IMR-90 (cell line): ENCODE measurements around the gene JMJD6. TPM values are rescaled to one million over a fixed set of nuclear protein-coding genes. Genes with fewer than 3 reads are reported as not detected.

Experiments used
- ATAC-seq: fragments of 200-7000 bp; cut with Tn5 transposase; 2 replicates; pipeline ENCODE4 v1.9.1; 2020; ENCODE audit warnings: low read depth, mild to moderate bottlenecking, moderate library complexity
- BruUV-seq: library from RNA; stranded (reverse); fragments of 400-500 nt; replicated peaks from 2 replicates; lab custom pipeline; 2021; lab: Mats Ljungman, UMichigan
- CTCF ChIA-PET: fragments of 300-600 bp; formaldehyde crosslinking; extraction: SDS; loops from one replicate; lab custom pipeline; 2021; ENCODE audit warnings: antibody characterized with exemption; lab: Yijun Ruan, JAX
- POLR2A ChIA-PET: fragments of 300-600 bp; sonication (Branson Sonifier 250); formaldehyde crosslinking; loops from one replicate; lab custom pipeline; 2022; ENCODE audit warnings: antibody characterized with exemption; ENCODE audit not compliant: unreplicated experiment; lab: Charles Lee
- DNase-seq: peaks from one replicate; pipeline ENCODE4 v3.0.0; 2013
- H2AFZ ChIP-seq: replicated peaks from 2 replicates; pipeline ENCODE3; 2013; ENCODE audit warnings: low read length, mild to moderate bottlenecking; ENCODE audit not compliant: poor library complexity
- H2AK5ac ChIP-seq: 2 replicates; pipeline ENCODE4 v1.6.1; 2013; ENCODE audit warnings: low read depth, low read length, inconsistent platforms
- H2AK9ac ChIP-seq: replicated peaks from 2 replicates; pipeline ENCODE3; 2013; ENCODE audit warnings: mild to moderate bottlenecking, low read depth, low read length, moderate library complexity; ENCODE audit not compliant: poor library complexity
- H2BK120ac ChIP-seq: 2 replicates; pipeline ENCODE4 v1.6.1; 2013; ENCODE audit warnings: low read depth, low read length, inconsistent platforms
- H2BK15ac ChIP-seq: 3 replicates; pipeline ENCODE4 v1.6.1; 2013; ENCODE audit warnings: low read depth, low read length, inconsistent platforms
- H2BK20ac ChIP-seq: 2 replicates; pipeline ENCODE4 v1.6.1; 2013; ENCODE audit warnings: low read depth, mild to moderate bottlenecking, inconsistent platforms, low read length, moderate library complexity
- H2BK5ac ChIP-seq: 2 replicates; pipeline ENCODE4 v1.6.1; 2013; ENCODE audit warnings: mild to moderate bottlenecking, low read depth, low read length, inconsistent platforms; ENCODE audit not compliant: poor library complexity, severe bottlenecking
- H3K14ac ChIP-seq: replicated peaks from 2 replicates; pipeline ENCODE4 v1.6.1; 2013; ENCODE audit warnings: low read depth, low read length, inconsistent platforms
- H3K18ac ChIP-seq: 2 replicates; pipeline ENCODE4 v1.6.1; 2013; ENCODE audit warnings: low read depth, low read length, control low read depth
- H3K23ac ChIP-seq: 2 replicates; pipeline ENCODE4 v1.6.1; 2013; ENCODE audit warnings: low read depth, low read length, inconsistent platforms
- H3K27ac ChIP-seq: 2 replicates; pipeline ENCODE4 v1.5.1; 2013; ENCODE audit warnings: mild to moderate bottlenecking, control low read depth, low read length; ENCODE audit not compliant: insufficient read depth
- H3K27me3 ChIP-seq: 2 replicates; pipeline ENCODE4 v1.6.1; 2013; ENCODE audit warnings: low read length; ENCODE audit not compliant: control insufficient read depth, insufficient read depth
- H3K36me3 ChIP-seq: 2 replicates; pipeline ENCODE4 v1.6.1; 2013; ENCODE audit warnings: low read length, mixed read lengths; ENCODE audit not compliant: control insufficient read depth, insufficient read depth
- H3K4ac ChIP-seq: 2 replicates; pipeline ENCODE4 v1.6.1; 2013; ENCODE audit warnings: low read depth, low read length, inconsistent platforms
- H3K4me1 ChIP-seq: 2 replicates; pipeline ENCODE4 v1.6.1; 2013; ENCODE audit warnings: low read length, mixed read lengths; ENCODE audit not compliant: control insufficient read depth, insufficient read depth
- H3K4me2 ChIP-seq: 2 replicates; pipeline ENCODE4 v1.6.1; 2013; ENCODE audit warnings: low read depth, mild to moderate bottlenecking, control low read depth, low read length, moderate library complexity
- H3K4me3 ChIP-seq: 2 replicates; pipeline ENCODE4 v1.5.1; 2013; ENCODE audit warnings: low read depth, mild to moderate bottlenecking, control low read depth, low read length, moderate library complexity; ENCODE audit not compliant: insufficient read depth
- H3K56ac ChIP-seq: 2 replicates; pipeline ENCODE4 v1.6.1; 2013; ENCODE audit warnings: low read length, inconsistent platforms; ENCODE audit not compliant: insufficient read depth; ENCODE audit errors: extremely low read depth
- H3K79me1 ChIP-seq, 2 experiments: 2 replicates each; pipeline ENCODE4 v1.6.1; 2013; ENCODE audit warnings: low read length in 2 of 2, inconsistent platforms in 1 of 2, low read depth in 1 of 2
- H3K9ac ChIP-seq: 2 replicates; pipeline ENCODE4 v1.6.1; 2013; ENCODE audit warnings: low read depth, low read length, control low read depth
- H3K9me1 ChIP-seq: 2 replicates; pipeline ENCODE4 v1.6.1; 2013; ENCODE audit warnings: low read length, inconsistent platforms; ENCODE audit not compliant: insufficient read depth
- H3K9me3 ChIP-seq: 2 replicates; pipeline ENCODE4 v1.6.1; 2013; ENCODE audit warnings: low read length; ENCODE audit not compliant: control insufficient read depth, insufficient read depth
- H4K20me1 ChIP-seq: 2 replicates; pipeline ENCODE4 v1.6.1; 2013; ENCODE audit warnings: low read length, inconsistent platforms; ENCODE audit not compliant: insufficient read depth
- H4K5ac ChIP-seq: 2 replicates; pipeline ENCODE4 v1.6.1; 2013; ENCODE audit warnings: mild to moderate bottlenecking, low read depth, low read length, control low read depth
- H4K8ac ChIP-seq, 2 experiments: 2 replicates each; pipeline ENCODE4 v1.6.1; 2013; ENCODE audit warnings: low read depth in 2 of 2, low read length in 2 of 2, control low read depth in 1 of 2, inconsistent platforms in 1 of 2
- H4K91ac ChIP-seq: 2 replicates; pipeline ENCODE4 v1.6.1; 2013; ENCODE audit warnings: low read depth, low read length, inconsistent platforms; ENCODE audit not compliant: insufficient read depth
- BHLHE40 ChIP-seq: fragments of 150-350 bp; IDR thresholded peaks from 2 replicates; pipeline ENCODE4 v1.6.1; 2016; ENCODE audit warnings: mild to moderate bottlenecking, low read depth, low read length
- CEBPB ChIP-seq: IDR thresholded peaks from 2 replicates; pipeline ENCODE4 v1.6.1; 2012; ENCODE audit warnings: low read depth, low read length, improper control_type of control experiment
- CTCF ChIP-seq: conservative IDR thresholded peaks from 2 replicates; pipeline ENCODE4 v1.5.1; 2012; ENCODE audit warnings: mild to moderate bottlenecking, low read depth, low read length, improper control_type of control experiment
- FOS ChIP-seq: fragments of 150-350 bp; IDR thresholded peaks from 2 replicates; pipeline ENCODE4 v1.6.1; 2016; ENCODE audit warnings: low read depth, low read length
- MAFK ChIP-seq: IDR thresholded peaks from 2 replicates; pipeline ENCODE4 v1.6.1; 2012; ENCODE audit warnings: low read depth, low read length, improper control_type of control experiment
- MAZ ChIP-seq: IDR thresholded peaks from 2 replicates; pipeline ENCODE4 v1.6.1; 2012; ENCODE audit warnings: low read depth, mild to moderate bottlenecking, low read length, improper control_type of control experiment, moderate library complexity, borderline replicate concordance
- MXI1 ChIP-seq: IDR thresholded peaks from 2 replicates; pipeline ENCODE4 v1.6.1; 2012; ENCODE audit warnings: low read depth, mild to moderate bottlenecking, low read length, moderate library complexity, borderline replicate concordance
- RAD21 ChIP-seq: IDR thresholded peaks from 2 replicates; pipeline ENCODE4 v1.6.1; 2012; ENCODE audit warnings: low read length, improper control_type of control experiment
- RCOR1 ChIP-seq: IDR thresholded peaks from 2 replicates; pipeline ENCODE4 v1.6.1; 2012; ENCODE audit warnings: mild to moderate bottlenecking, low read length, improper control_type of control experiment; ENCODE audit not compliant: insufficient replicate concordance
- SMC3 ChIP-seq: fragments of 150-350 bp; IDR thresholded peaks from 2 replicates; pipeline ENCODE4 v1.6.1; 2016; ENCODE audit warnings: low read depth, mild to moderate bottlenecking, antibody characterized with exemption, low read length, moderate library complexity
- USF2 ChIP-seq: fragments of 150-350 bp; IDR thresholded peaks from 2 replicates; pipeline ENCODE4 v1.6.1; 2017; ENCODE audit warnings: mild to moderate bottlenecking, antibody characterized with exemption, low read length, low read depth
- WGBS, 2 experiments: methylation state at CpG; one replicate each; pipeline versions ENCODE4 v1.1.5 to v1.1.7; 2013; ENCODE audit warnings: missing lambda C conversion rate in 2 of 2; ENCODE audit not compliant: insufficient read length in 1 of 2; ENCODE audit errors: extremely low coverage in 2 of 2; 5-methylcytosine and 5-hydroxymethylcytosine counted together
- dilution Hi-C: fragments of 300-500 bp; cut with HindIII; formaldehyde crosslinking; loops from one replicate; pipeline ENCODE4 v1.14.3; 2018; ENCODE audit warnings: low sequenced_read_pairs; ENCODE audit not compliant: unreplicated experiment
- in situ Hi-C: fragments of 300-500 bp; cut with MboI; formaldehyde crosslinking; loops from 3 replicates; pipeline ENCODE4 v1.14.3; 2019; ENCODE audit warnings: low sequenced_read_pairs, inconsistent platforms, mixed read lengths
- intact Hi-C: fragments of 100-400 bp; cut with micrococcal nuclease; formaldehyde crosslinking; loops from 2 replicates; pipeline ENCODE4 v1.10.0; 2022
- polyA plus RNA-seq, 3 experiments: library from polyadenylated mRNA; depleted of rRNA; stranded (reverse); fragments of >200 nt; gene quantifications; 2 replicates each; pipeline ENCODE4 v1.2.3, GENCODE V29; 2012; ENCODE audit warnings: low replicate concordance in 1 of 3
- total RNA-seq: library from RNA; depleted of rRNA; stranded (reverse); fragments of >200 nt; gene quantifications from 2 replicates; pipeline ENCODE4 v1.2.3, GENCODE V29; 2012

JMJD6 gene
- total and polyA plus RNA-seq, 2 of the 4 experiments (the other 2 are of a cell fraction), result 24.4 to 33.7 TPM

GRCh38 chr17:76685846-76686245 lies 40.6 kb downstream of the JMJD6 start:
- peaks cover 10 to 84% of the 10 kb centered on the region in 2 experiments; a peak in 3 of 4 replicates for H3K79me1 ChIP-seq
- no peak for ATAC-seq
- ChIA-PET CTCF (no interaction called here), POLR2A (no interaction called here)
- no peak overlapping the region for H3K18ac ChIP-seq
- intact Hi-C loops, result loop anchor here (10.0 kb wide), 1 partner anchor 1919 kb away; no protein-coding TSS in a partner anchor
- H3K9me3 ChIP-seq, result no peaks in the 10 kb centered on the region
- no peak overlapping the region for H2AK9ac ChIP-seq
- no peak overlapping the region for H3K27ac ChIP-seq
- peaks cover 28% of the 10 kb centered on the region for H3K4me1 ChIP-seq
- no peak overlapping the region for H2BK120ac ChIP-seq
- no peak overlapping the region for H4K8ac ChIP-seq
- in situ Hi-C loops, result no loop called here
- H4K91ac ChIP-seq, result no peak overlapping the region
- H3K36me3 ChIP-seq, result peaks cover 46% of the 10 kb centered on the region
- 96% methylated on average over 5 of the region's 8 CpGs; no CpG with 5 or more reads in 1 of the 2 experiments for WGBS, 2 experiments
- H4K20me1 ChIP-seq, result peaks cover 39% of the 10 kb centered on the region
- H2BK20ac ChIP-seq, result no peak overlapping the region
- H2AK5ac ChIP-seq, result no peak overlapping the region
- DNase-seq, result no peak
- no peak overlapping the region for H4K5ac ChIP-seq
- no peak overlapping the region for H3K9ac ChIP-seq
- no peaks in the 10 kb centered on the region for H3K27me3 ChIP-seq
- no peak overlapping the region for H3K14ac ChIP-seq
- H2AFZ ChIP-seq, result no peak overlapping the region
- TF ChIP-seq FOS, result no peak
- no peak for TF ChIP-seq BHLHE40
- no peak for TF ChIP-seq MAFK
- no peak for TF ChIP-seq RAD21
- no peak for TF ChIP-seq CEBPB
- no peak for TF ChIP-seq USF2
- no peak for TF ChIP-seq RCOR1
- TF ChIP-seq MAZ, result no peak
- no peak for TF ChIP-seq CTCF
- TF ChIP-seq MXI1, result no peak
- no peak for TF ChIP-seq SMC3
- no peak overlapping the region for H3K56ac ChIP-seq
- dilution Hi-C loops, result no loop called here
- H3K4ac ChIP-seq, result no peak overlapping the region
- no peak overlapping the region for H2BK5ac ChIP-seq
- H2BK15ac ChIP-seq, result no peak overlapping the region
- H3K4me2 ChIP-seq, result no peak overlapping the region
- H3K9me1 ChIP-seq, result peaks cover 16% of the 10 kb centered on the region
- H3K23ac ChIP-seq, result no peak overlapping the region
- H3K4me3 ChIP-seq, result no peak overlapping the region
- no TSS peak for BruUV-seq
